ENCODE measurements around the gene JPH3.
"Not testable (repeated sequence)": the region's sequence is repeated elsewhere in the genome, so short reads cannot be mapped to it uniquely, and the experiment has no call there.

Gene JPH3

DNA sequence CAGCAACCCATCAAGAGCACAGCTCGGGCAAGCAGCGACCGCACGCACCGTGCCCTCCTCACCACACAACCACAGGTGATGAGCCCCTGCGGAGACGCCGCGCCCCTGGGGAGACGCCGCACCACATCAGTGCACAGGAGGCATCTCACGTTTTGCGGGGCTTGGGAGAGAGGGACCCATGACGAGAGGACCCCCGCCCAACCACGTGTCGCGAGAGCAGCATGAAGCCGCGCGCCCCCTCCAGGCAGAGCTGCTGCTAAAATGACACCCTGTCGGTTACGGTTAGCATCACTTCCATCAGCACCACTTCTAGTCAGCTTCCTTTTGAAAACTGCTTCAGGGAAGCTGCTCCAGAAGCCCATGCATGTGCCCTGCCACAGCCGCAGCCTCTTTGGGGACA is 118.1 kb downstream of the JPH3 start:
- Histone ChIP-seq H3K9ac (ENCODE audit: low read length) (no peak overlapping the region), H3K27ac (ENCODE audit: low read length) (no peak overlapping the region), H3K4me3 (ENCODE audit: low read length) (no peak overlapping the region), H3K4me1 (ENCODE audit: control insufficient read depth, low read depth, low read length) (no peaks in the 10 kb centered on the region), H3K9me3 (ENCODE audit: control insufficient read depth, low read depth, low read length) (no peaks in the 10 kb centered on the region), H3K36me3 (ENCODE audit: control insufficient read depth, low read depth, low read length) (peaks cover 29% of the 10 kb centered on the region), H3K27me3 (ENCODE audit: control insufficient read depth, insufficient read depth, low read length) (no peaks in the 10 kb centered on the region)

DNA sequence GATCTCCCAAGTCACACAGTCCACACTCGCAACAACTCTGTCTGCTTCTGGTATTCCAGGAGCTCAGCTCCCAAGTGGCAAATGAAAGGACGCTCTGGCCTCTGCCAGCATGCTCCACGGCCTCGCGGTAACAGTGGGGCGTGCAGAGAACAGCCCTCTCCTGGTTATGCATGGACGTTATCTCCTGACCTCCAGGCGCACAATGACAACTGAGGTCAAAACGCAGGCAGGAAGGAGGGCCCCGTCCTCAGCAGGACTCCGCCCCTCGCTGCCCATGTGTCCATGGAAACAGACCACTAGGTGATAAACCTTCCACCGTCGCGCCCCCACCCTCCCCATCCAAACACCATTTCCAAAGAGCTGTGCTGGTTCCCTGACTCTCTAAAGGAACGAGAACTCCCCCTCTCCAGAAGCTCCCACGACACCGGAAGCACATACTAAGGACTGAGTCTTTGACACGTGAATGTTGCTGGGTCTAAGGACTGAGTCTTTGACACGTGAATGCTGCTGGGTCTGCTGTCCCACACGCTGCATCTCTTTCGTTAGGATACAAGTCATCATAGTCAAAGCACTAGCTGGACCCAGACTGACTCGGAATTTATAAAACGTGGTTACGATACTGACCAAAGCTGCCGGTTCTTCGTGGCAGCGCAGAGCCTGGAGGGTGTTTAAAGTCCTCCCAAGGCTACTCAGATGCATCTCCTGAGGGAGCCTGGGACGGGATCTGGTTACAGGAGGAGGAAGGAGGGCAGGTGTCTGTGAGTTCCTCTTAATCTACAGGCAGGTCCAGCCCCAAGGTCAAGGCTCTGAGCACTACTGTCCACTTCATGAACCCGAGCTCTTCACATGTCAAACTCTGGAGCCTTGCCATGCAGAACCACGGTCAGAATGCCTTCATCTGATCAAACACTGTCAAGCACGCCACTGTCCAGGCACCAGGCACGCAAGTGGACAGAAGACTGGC is 119.6 kb downstream of the JPH3 start:
- no peak overlapping the region for H3K9ac ChIP-seq (ENCODE audit: low read length)

DNA sequence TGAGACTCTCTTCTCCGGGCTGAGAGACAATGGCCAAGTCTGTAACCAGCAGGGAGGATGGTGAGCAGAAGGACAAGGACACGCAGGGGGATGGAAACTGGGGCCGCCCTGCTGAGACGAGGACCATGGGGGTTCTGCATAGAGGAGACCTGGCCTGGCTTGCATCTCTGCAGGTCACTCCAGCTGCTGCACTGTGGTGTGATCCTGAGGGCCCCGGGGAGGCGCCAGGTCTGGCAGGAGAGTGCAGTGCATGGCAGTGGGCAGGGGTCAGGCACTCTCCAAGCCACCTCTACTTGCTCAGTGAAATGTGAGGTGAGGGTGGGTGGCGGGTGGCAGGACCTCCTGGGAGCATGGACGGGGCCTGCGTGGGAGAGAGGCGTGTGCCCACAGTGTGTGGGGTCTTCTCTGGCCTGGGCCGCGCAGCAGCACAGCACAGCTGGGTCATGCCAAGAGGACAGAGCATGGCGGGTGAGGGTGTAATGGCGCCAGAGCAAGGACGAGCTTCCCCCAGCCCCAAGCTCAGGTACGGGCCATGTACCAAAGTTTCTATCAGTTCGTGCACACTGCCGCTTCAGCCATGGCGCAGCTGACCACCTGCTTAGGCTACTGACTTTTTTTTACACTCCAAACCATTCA is 120.4 kb downstream of the JPH3 start:
- Histone ChIP-seq H3K4me3 (ENCODE audit: low read length) (no peak overlapping the region), H3K27ac (ENCODE audit: low read length) (no peak overlapping the region), H3K36me3 (ENCODE audit: control insufficient read depth, low read depth, low read length) (peaks cover 27% of the 10 kb centered on the region), H3K27me3 (ENCODE audit: control insufficient read depth, insufficient read depth, low read length) (no peaks in the 10 kb centered on the region), H3K9me3 (ENCODE audit: control insufficient read depth, low read depth, low read length) (no peaks in the 10 kb centered on the region), H3K9ac (ENCODE audit: low read length) (no peak overlapping the region), H3K4me1 (ENCODE audit: control insufficient read depth, low read depth, low read length) (no peaks in the 10 kb centered on the region)

More for the DNA sequence above, 119.6 kb downstream of the JPH3 start:
- Histone ChIP-seq H3K4me3 (ENCODE audit: low read length) (no peak overlapping the region), H3K27ac (ENCODE audit: low read length) (no peak overlapping the region), H3K4me1 (ENCODE audit: control insufficient read depth, low read depth, low read length) (no peaks in the 10 kb centered on the region), H3K27me3 (ENCODE audit: control insufficient read depth, insufficient read depth, low read length) (no peaks in the 10 kb centered on the region), H3K36me3 (ENCODE audit: control insufficient read depth, low read depth, low read length) (peaks cover 27% of the 10 kb centered on the region), H3K9me3 (ENCODE audit: control insufficient read depth, low read depth, low read length) (no peaks in the 10 kb centered on the region)

DNA sequence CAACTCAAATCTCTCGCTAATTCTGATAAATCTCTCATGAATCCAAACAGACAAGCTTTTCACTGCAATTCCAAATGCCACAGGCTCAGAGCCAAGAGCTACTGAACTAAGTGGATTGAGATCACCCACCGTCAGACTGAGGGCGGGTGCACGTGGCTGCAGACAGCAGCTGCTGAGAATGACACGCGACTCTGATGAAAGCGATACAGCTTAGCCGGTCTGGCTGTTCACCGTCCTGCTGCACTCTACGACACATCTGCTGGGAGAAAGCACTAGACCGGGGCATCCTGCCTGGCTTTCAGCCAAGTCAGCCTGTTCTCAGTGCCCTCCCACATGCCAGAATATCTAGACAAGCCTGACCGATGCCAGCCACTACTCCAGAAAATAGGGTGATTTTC is 120.9 kb downstream of the JPH3 start:
- Histone ChIP-seq H3K4me1 (ENCODE audit: control insufficient read depth, low read depth, low read length) (no peaks in the 10 kb centered on the region), H3K36me3 (ENCODE audit: control insufficient read depth, low read depth, low read length) (peaks cover 27% of the 10 kb centered on the region), H3K9ac (ENCODE audit: low read length) (no peak overlapping the region)

DNA sequence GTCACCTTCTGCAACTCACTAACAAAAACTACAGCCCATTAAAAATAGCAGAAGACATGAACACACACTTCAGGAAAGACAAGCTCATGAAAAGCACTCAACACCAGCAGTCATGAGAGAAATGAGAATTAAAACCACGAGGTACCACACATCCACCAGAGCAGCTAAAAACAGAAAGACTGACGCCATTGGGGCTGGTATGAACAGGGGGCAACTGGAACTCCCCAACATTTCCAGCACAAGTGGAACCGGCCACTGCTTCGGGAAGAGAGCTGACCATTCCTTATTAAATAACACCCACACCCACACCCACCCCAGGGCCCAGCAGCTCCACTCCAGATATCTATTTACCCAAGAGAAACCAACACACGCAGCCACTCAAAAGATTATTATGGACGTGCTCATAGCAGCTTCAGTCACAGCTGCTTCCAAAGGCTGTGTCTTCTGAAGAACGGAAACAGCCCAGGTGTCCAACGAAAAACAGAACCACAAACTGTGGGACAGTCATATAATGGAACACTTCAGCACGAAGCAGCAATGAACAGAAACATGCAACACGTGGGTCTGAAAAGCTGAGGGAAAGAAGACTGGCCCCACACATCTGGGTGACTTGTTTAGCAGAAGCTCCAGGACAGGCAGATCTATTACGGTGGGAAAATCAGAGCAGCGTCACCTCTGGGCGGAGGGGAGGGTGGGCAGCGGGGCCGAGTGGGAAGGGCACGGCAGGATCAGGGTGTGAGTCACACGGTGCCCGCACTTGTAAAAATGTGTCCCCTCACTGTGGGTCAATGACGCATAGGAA is 122.4 kb downstream of the JPH3 start:
- Histone ChIP-seq H3K27ac (ENCODE audit: low read length) (no peak overlapping the region), H3K27me3 (ENCODE audit: control insufficient read depth, insufficient read depth, low read length) (no peaks in the 10 kb centered on the region), H3K4me1 (ENCODE audit: control insufficient read depth, low read depth, low read length) (no peaks in the 10 kb centered on the region), H3K4me3 (ENCODE audit: low read length) (no peak overlapping the region), H3K9ac (ENCODE audit: low read length) (no peak overlapping the region), H3K36me3 (ENCODE audit: control insufficient read depth, low read depth, low read length) (peaks cover 34% of the 10 kb centered on the region), H3K9me3 (ENCODE audit: control insufficient read depth, low read depth, low read length) (no peaks in the 10 kb centered on the region)

More for the DNA sequence above, 120.9 kb downstream of the JPH3 start:
- Histone ChIP-seq H3K9me3 (ENCODE audit: control insufficient read depth, low read depth, low read length) (no peaks in the 10 kb centered on the region), H3K27me3 (ENCODE audit: control insufficient read depth, insufficient read depth, low read length) (no peaks in the 10 kb centered on the region), H3K4me3 (ENCODE audit: low read length) (no peak overlapping the region), H3K27ac (ENCODE audit: low read length) (no peak overlapping the region)

DNA sequence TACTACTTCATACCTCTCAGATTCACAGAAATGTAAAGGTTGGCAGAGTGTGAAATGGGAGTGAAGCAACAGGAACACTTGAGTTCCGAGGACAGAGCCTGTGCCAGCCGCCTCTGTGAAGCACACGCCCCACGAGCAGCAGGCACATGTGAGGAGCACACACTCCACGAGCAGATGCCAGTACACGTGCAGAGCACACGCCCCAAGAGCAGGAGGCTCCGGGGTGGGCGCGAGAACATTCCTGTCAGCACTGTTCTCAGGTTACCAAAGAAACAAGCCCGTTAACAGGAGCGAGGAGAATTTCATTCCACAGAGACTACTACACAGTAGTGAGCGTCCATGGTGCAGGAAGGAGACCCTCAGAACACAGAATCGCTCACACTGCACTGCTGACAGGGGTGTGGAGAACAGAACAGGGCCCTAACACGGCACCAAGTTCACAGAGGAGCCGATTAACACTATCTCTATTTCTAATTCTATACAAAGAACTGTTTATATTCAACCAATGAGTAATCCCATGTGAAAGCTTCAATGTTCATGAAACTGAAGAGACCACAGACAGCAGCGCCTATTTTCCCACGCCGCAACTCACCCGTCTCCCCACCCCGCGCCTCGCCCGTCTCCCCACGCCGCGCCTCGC is 123.4 kb downstream of the JPH3 start:
- Histone ChIP-seq H3K4me1 (ENCODE audit: control insufficient read depth, low read depth, low read length) (no peaks in the 10 kb centered on the region), H3K27me3 (ENCODE audit: control insufficient read depth, insufficient read depth, low read length) (no peaks in the 10 kb centered on the region), H3K27ac (ENCODE audit: low read length) (no peak overlapping the region), H3K36me3 (ENCODE audit: control insufficient read depth, low read depth, low read length) (peaks cover 41% of the 10 kb centered on the region), H3K9me3 (ENCODE audit: control insufficient read depth, low read depth, low read length) (no peaks in the 10 kb centered on the region), H3K4me3 (ENCODE audit: low read length) (no peak overlapping the region), H3K9ac (ENCODE audit: low read length) (no peak overlapping the region)

DNA sequence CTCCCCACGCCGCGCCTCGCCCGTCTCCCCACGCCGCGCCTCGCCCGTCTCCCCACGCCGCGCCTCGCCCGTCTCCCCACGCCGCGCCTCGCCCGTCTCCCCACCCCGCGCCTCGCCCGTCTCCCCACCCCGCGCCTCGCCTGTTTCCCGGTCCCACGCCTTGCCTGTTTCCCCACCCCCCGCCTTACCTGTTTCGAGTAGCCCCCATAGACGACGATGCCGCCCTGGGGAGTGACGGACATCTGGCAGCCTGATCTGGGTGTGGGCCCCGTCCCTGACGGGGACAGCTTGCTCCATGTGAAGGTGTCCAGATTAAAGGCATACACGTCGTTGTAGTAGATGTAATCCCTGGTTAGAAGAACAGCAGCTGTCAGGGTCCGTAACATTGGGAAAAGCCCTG is 124.3 kb downstream of the JPH3 start:
- H3K36me3 ChIP-seq (ENCODE audit: control insufficient read depth, low read depth, low read length), result peaks cover 41% of the 10 kb centered on the region
- H3K9me3 ChIP-seq (ENCODE audit: control insufficient read depth, low read depth, low read length); H3K27me3 ChIP-seq (ENCODE audit: control insufficient read depth, insufficient read depth, low read length); H3K27ac ChIP-seq (ENCODE audit: low read length); H3K4me1 ChIP-seq (ENCODE audit: control insufficient read depth, low read depth, low read length); H3K4me3 ChIP-seq (ENCODE audit: low read length); H3K9ac ChIP-seq (ENCODE audit: low read length): not testable (repeated sequence)

DNA sequence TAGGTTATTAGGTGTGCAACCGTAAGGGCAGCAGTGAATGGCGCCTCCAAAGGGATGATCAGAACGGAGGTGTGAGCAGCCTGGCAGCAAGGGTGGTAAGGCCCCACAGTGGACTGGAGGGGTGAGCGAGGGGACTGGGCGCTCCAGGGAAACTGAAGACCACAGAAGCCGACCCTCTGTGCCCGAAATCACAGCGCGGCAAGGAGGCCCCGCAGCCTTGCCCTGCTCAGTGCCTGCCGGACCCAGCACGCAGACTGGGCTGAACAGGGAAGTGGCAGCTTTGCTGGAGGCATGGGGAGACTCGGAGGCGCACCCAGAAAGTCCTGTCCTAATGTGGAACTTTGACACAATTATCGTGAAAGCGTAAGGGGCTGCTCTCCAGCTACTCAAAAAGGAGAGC is 125.0 kb downstream of the JPH3 start:
- Histone ChIP-seq H3K4me3 (ENCODE audit: low read length) (no peak overlapping the region), H3K9ac (ENCODE audit: low read length) (no peak overlapping the region), H3K9me3 (ENCODE audit: control insufficient read depth, low read depth, low read length) (no peaks in the 10 kb centered on the region), H3K4me1 (ENCODE audit: control insufficient read depth, low read depth, low read length) (no peaks in the 10 kb centered on the region), H3K36me3 (ENCODE audit: control insufficient read depth, low read depth, low read length) (peaks cover 38% of the 10 kb centered on the region), H3K27me3 (ENCODE audit: control insufficient read depth, insufficient read depth, low read length) (no peaks in the 10 kb centered on the region), H3K27ac (ENCODE audit: low read length) (no peak overlapping the region)

DNA sequence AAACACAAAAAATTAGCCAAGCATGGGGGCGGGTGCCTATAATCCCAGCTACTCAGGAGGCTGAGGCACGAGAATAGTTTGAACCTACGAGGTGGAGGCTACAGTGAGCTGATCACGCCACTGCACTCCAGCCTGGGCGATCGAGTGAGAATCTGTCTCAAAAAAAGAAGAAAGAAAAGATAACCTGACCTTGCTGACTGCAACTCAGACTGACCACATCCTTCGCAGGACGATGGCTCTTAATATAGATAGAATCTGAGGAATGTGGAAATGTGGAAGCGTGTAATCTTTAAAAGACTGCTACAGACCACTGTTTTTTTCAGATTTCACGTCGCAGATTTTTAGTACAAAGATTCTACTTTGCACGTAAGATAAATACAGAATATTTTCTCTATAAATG is 125.7 kb downstream of the JPH3 start:
- Histone ChIP-seq H3K4me1 (ENCODE audit: control insufficient read depth, low read depth, low read length) (no peaks in the 10 kb centered on the region), H3K4me3 (ENCODE audit: low read length) (no peak overlapping the region), H3K9ac (ENCODE audit: low read length) (no peak overlapping the region), H3K27me3 (ENCODE audit: control insufficient read depth, insufficient read depth, low read length) (no peaks in the 10 kb centered on the region), H3K9me3 (ENCODE audit: control insufficient read depth, low read depth, low read length) (no peaks in the 10 kb centered on the region), H3K36me3 (ENCODE audit: control insufficient read depth, low read depth, low read length) (peaks cover 33% of the 10 kb centered on the region), H3K27ac (ENCODE audit: low read length) (no peak overlapping the region)

DNA sequence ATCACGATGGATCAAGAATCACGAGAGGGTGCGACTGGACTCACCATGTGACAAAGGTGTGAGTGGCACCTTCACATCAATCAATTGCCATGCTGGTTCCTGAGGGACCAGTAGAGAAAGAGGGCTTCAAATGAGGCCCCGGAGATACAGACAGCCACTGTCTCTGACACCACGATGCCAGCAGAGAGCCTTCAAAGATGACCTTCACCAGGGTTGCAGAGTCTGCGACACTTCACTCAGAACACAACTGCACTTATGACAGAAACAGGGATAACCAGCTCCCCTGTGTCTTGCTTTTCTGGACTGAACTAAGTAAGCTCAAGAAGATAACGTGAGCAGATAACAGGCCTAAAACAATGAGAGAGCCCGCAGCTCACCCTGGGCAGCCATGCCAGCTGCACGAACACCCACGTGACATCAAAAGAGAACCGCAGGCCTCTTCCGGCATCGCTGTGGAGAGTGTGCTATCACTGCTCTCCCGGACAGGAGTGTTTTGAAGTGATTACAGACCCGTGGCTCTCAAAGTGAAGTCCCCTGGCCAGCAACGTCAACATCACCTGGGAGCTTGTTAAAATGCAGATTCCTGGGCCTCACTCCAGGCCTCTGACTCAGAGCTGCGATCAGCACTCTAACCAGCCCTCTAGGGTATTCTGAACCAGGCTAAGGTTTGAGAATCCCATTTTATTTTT is 127.1 kb downstream of the JPH3 start:
- peaks cover 27% of the 10 kb centered on the region for H3K36me3 ChIP-seq (ENCODE audit: control insufficient read depth, low read depth, low read length)
- no peak overlapping the region for H3K4me3 ChIP-seq (ENCODE audit: low read length)
- no peaks in the 10 kb centered on the region for H3K9me3 ChIP-seq (ENCODE audit: control insufficient read depth, low read depth, low read length)
- no peak overlapping the region for H3K27ac ChIP-seq (ENCODE audit: low read length)
- H3K9ac ChIP-seq (ENCODE audit: low read length), result no peak overlapping the region
- no peaks in the 10 kb centered on the region for H3K4me1 ChIP-seq (ENCODE audit: control insufficient read depth, low read depth, low read length)
- H3K27me3 ChIP-seq (ENCODE audit: control insufficient read depth, insufficient read depth, low read length), result no peaks in the 10 kb centered on the region
